Liver (tissue), 9 donors: ENCODE measurements around the gene OR10A6. TPM values are rescaled to one million over a fixed set of nuclear protein-coding genes. Genes with fewer than 3 reads are reported as not detected.
A peak's percentile ranks its signal among the peaks of the same experiment; 100 is the strongest.

ENCODE experiments used
- DNase-seq: peaks from one replicate; pipeline ENCODE4 v3.0.0-alpha.2; 2017; ENCODE audit warnings: low spot score
- H3K27ac ChIP-seq, 2 donors: one replicate each; pipeline ENCODE4 v1.7.0; 2013; ENCODE audit warnings: inconsistent platforms in 2 of 2, low read length in 2 of 2, control low read depth in 1 of 2, low read depth in 1 of 2, mild to moderate bottlenecking in 1 of 2
- H3K27me3 ChIP-seq, 4 donors: one replicate each; pipeline versions ENCODE4 v1.6.1 to v1.7.0; 2013; ENCODE audit warnings: low read length in 3 of 4, inconsistent platforms in 1 of 4, mild to moderate bottlenecking in 1 of 4, moderate library complexity in 1 of 4; ENCODE audit not compliant: control insufficient read depth in 4 of 4, insufficient read depth in 4 of 4
- H3K36me3 ChIP-seq, 4 donors: one replicate each; pipeline versions ENCODE4 v1.6.1 to v1.7.0; 2013; ENCODE audit warnings: low read length in 3 of 4, mild to moderate bottlenecking in 3 of 4, low read depth in 1 of 4, moderate library complexity in 1 of 4; ENCODE audit not compliant: control insufficient read depth in 4 of 4, insufficient read depth in 3 of 4
- H3K4me1 ChIP-seq, 4 donors: one replicate each; pipeline versions ENCODE4 v1.6.1 to v1.7.0; 2013; ENCODE audit warnings: low read length in 3 of 4, mild to moderate bottlenecking in 3 of 4, moderate library complexity in 1 of 4; ENCODE audit not compliant: control insufficient read depth in 4 of 4, insufficient read depth in 4 of 4
- H3K4me3 ChIP-seq, 3 donors: one replicate each; pipeline versions ENCODE4 v1.6.1 to v1.7.0; 2013; ENCODE audit warnings: low read length in 3 of 3, control low read depth in 1 of 3, low read depth in 1 of 3, mild to moderate bottlenecking in 1 of 3
- H3K9ac ChIP-seq, 2 donors: one replicate each; pipeline ENCODE4 v1.7.0; 2013; ENCODE audit warnings: low read length in 2 of 2, mild to moderate bottlenecking in 2 of 2, moderate library complexity in 2 of 2, control low read depth in 1 of 2, low read depth in 1 of 2
- H3K9me3 ChIP-seq, 4 donors: one replicate each; pipeline versions ENCODE4 v1.6.1 to v1.7.0; 2013; ENCODE audit warnings: low read length in 3 of 4; ENCODE audit not compliant: control insufficient read depth in 4 of 4
- CTCF ChIP-seq: fragments of 150-350 bp; IDR thresholded peaks from 2 replicates; pipeline ENCODE4 v1.5.1; 2017; ENCODE audit warnings: improper control_type of control experiment, low read depth, low read length; ENCODE audit not compliant: missing input control
- FOXA1 ChIP-seq: IDR thresholded peaks from 2 replicates; pipeline ENCODE4 v1.6.1; 2016; ENCODE audit warnings: antibody characterized with exemption
- FOXA2 ChIP-seq: IDR thresholded peaks from 2 replicates; pipeline ENCODE4 v1.6.1; 2016; ENCODE audit warnings: antibody characterized with exemption
- GABPA ChIP-seq, 2 donors: IDR thresholded peaks in 1 of 2; conservative IDR thresholded peaks in 1 of 2; 2 replicates each; pipeline ENCODE4 v1.6.1; 2016; ENCODE audit warnings: antibody characterized with exemption in 2 of 2, mild to moderate bottlenecking in 1 of 2, moderate library complexity in 1 of 2
- HNF4A ChIP-seq, 2 donors: conservative IDR thresholded peaks; 2 replicates each; pipeline ENCODE4 v1.6.1; 2016; ENCODE audit warnings: antibody characterized with exemption in 2 of 2, mild to moderate bottlenecking in 2 of 2
- HNF4G ChIP-seq: IDR thresholded peaks from 2 replicates; pipeline ENCODE4 v1.6.1; 2016; ENCODE audit warnings: antibody characterized with exemption
- MAX ChIP-seq: IDR thresholded peaks from 2 replicates; pipeline ENCODE4 v1.6.1; 2016; ENCODE audit warnings: antibody characterized with exemption
- RAD21 ChIP-seq, 2 donors: IDR thresholded peaks; 2 replicates each; pipeline ENCODE4 v1.6.1; 2016; ENCODE audit warnings: antibody characterized with exemption in 2 of 2, mild to moderate bottlenecking in 2 of 2
- REST ChIP-seq: IDR thresholded peaks from 2 replicates; pipeline ENCODE4 v1.6.1; 2016; ENCODE audit warnings: antibody characterized with exemption, mild to moderate bottlenecking
- RXRA ChIP-seq, 2 donors: IDR thresholded peaks; 2 replicates each; pipeline ENCODE4 v1.6.1; 2017 to 2018; ENCODE audit warnings: antibody characterized with exemption in 2 of 2, mild to moderate bottlenecking in 1 of 2
- ZBTB33 ChIP-seq: IDR thresholded peaks from 2 replicates; pipeline ENCODE4 v1.6.1; 2016; ENCODE audit warnings: antibody characterized with exemption
- WGBS: extraction: QIAGEN DNeasy Blood & Tissue Kit; methylation state at CpG from one replicate; pipeline ENCODE4 v1.1.7; 2013; 5-methylcytosine and 5-hydroxymethylcytosine counted together
- polyA plus RNA-seq, 2 donors: library from polyadenylated mRNA; stranded (reverse) in 1 of 2; unstranded in 1 of 2; fragments of 200-250 nt in 1 of 2; fragments of >200 nt in 1 of 2; fragmentation: Nextera tagmentation in 1 of 2; extraction: Ambion mirVana in 1 of 2; gene quantifications; one replicate each; pipeline versions ENCODE4 v1.2.1 to v1.2.3, GENCODE V29; 2013 to 2015
- total RNA-seq, 2 donors: library from RNA; depleted of rRNA; stranded (reverse); fragments of >200 nt; gene quantifications; one replicate each; pipeline ENCODE4 v1.2.3, GENCODE V29; 2014
- donor health status: healthy.
- donor health status: healthy.
- donor health status: healthy.
- donor health status: healthy.
- donor health status: healthy.

OR10A6 gene
- total and polyA plus RNA-seq, 4 donors: not detected

- no peaks in the 10 kb centered on the region for H3K36me3 ChIP-seq
- H3K4me1 ChIP-seq: peaks cover 7 to 41% (median 39%) of the 10 kb centered on the region in 4 donors
- peak in 1 of 2 donors; percentile 22 for TF ChIP-seq RXRA (IDR thresholded peaks at IDR 0.05)
- TF ChIP-seq GABPA (IDR thresholded peaks at IDR 0.05 in 1 of 2, conservative IDR thresholded peaks at IDR 0.05 in 1 of 2): peak in 1 of 2 donors; percentile 7
- TF ChIP-seq HNF4A (conservative IDR thresholded peaks at IDR 0.05): peak in 1 of 2 donors; percentile 16
- no peak for TF ChIP-seq FOXA1
- no peak for TF ChIP-seq MAX
- TF ChIP-seq CTCF: no peak
- TF ChIP-seq FOXA2: peak; percentile 10
- TF ChIP-seq REST: no peak
- TF ChIP-seq RAD21 (IDR thresholded peaks at IDR 0.05): no peak
- no peak for TF ChIP-seq HNF4G
- no peaks in the 10 kb centered on the region for H3K27me3 ChIP-seq
- H3K9ac ChIP-seq: no peak overlapping the region
- H3K9me3 ChIP-seq: no peaks in the 10 kb centered on the region
- WGBS: 31% methylated on average over 3 of the region's 3 CpGs
- H3K27ac ChIP-seq: no peak overlapping the region
- no peak overlapping the region for H3K4me3 ChIP-seq
- no peak for DNase-seq
Measured at GRCh38 chr11:7894251-7894650, 36.8 kb downstream of the OR10A6 start.

- Histone ChIP-seq H3K9ac (no peak overlapping the region), H3K36me3 (no peaks in the 10 kb centered on the region), H3K4me3 (no peak overlapping the region), H3K27me3 (no peaks in the 10 kb centered on the region), H3K27ac (no peak overlapping the region), H3K4me1 (peaks cover 7 to 41% (median 39%) of the 10 kb centered on the region in 4 donors), H3K9me3 (no peaks in the 10 kb centered on the region)
- WGBS: 33% methylated on average over 2 of the region's 2 CpGs
- TF ChIP-seq ZBTB33: no peak
- peak; percentile 46 to 64 for TF ChIP-seq HNF4A (conservative IDR thresholded peaks at IDR 0.05)
- no peak for DNase-seq
Measured at GRCh38 chr11:7893796-7894195, 37.3 kb downstream of the OR10A6 start.
